Adrenal gland (tissue), 12 donors: ENCODE data around the gene TIMM44. TPM values are rescaled to one million over a fixed set of nuclear protein-coding genes. Genes with fewer than 3 reads are reported as not detected.
A peak's percentile ranks its signal among the peaks of the same experiment; 100 is the strongest.

Experiments
- DNase-seq, 7 donors: peaks; one replicate each; pipeline ENCODE4 v3.0.0-alpha.2; 2019 to 2020
- H3K27ac ChIP-seq, 5 donors: fragments of 200-600 bp; sonication (generic) in 4 of 5; 1 replicate in 3 of 5; 2 replicates in 2 of 5; pipeline versions ENCODE4 v1.5.1 to v1.8.0; 2016 to 2020; ENCODE audit warnings: mild to moderate bottlenecking in 1 of 5
- H3K27me3 ChIP-seq: fragments of 200-600 bp; 2 replicates; pipeline ENCODE4 v1.8.0; 2021
- H3K36me3 ChIP-seq, 2 donors: fragments of 200-600 bp; replicated peaks in 1 of 2; 1 replicate in 1 of 2; 2 replicates in 1 of 2; pipeline versions ENCODE4 v1.5.1 to v1.8.0; 2018 to 2022
- H3K4me1 ChIP-seq, 2 donors: fragments of 200-600 bp; replicated peaks in 1 of 2; 1 replicate in 1 of 2; 2 replicates in 1 of 2; pipeline versions ENCODE4 v1.5.1 to v1.8.0; 2018 to 2021
- H3K4me3 ChIP-seq, 4 donors: fragments of 200-600 bp; sonication (generic) in 3 of 4; one replicate each; pipeline ENCODE4 v1.5.1; 2016 to 2018
- H3K9me3 ChIP-seq, 3 donors: fragments of 200-600 bp; sonication (generic) in 1 of 3; replicated peaks in 1 of 3; 1 replicate in 2 of 3; 2 replicates in 1 of 3; pipeline versions ENCODE4 v1.5.1 to v1.8.0; 2016 to 2021
- CTCF ChIP-seq, 6 experiments: fragments of 450-650 bp in 4 of 6; fragments of 200-600 bp in 2 of 6; sonication (generic) in 1 of 6; IDR thresholded peaks; 1 replicate in 5 of 6; 2 replicates in 1 of 6; pipeline versions ENCODE4 v1.5.1 to v1.8.0; 2016 to 2021; ENCODE audit warnings: antibody characterized with exemption in 6 of 6, mild to moderate bottlenecking in 2 of 6, moderate library complexity in 1 of 6
- POLR2A ChIP-seq, 2 donors: fragments of 450-650 bp; IDR thresholded peaks; one replicate each; pipeline ENCODE4 v1.6.1; 2017; ENCODE audit warnings: antibody characterized with exemption in 2 of 2, mild to moderate bottlenecking in 2 of 2, moderate library complexity in 1 of 2
- WGBS, 4 donors: extraction: QIAGEN DNeasy Blood & Tissue Kit in 2 of 4; methylation state at CpG; one replicate each; pipeline versions ENCODE4 v1.1.5 to v1.1.7; 2013 to 2017; 5-methylcytosine and 5-hydroxymethylcytosine counted together
- intact Hi-C, 2 donors: fragments of 100-400 bp; cut with DNase I; formaldehyde crosslinking; loops; one replicate each; pipeline versions ENCODE4 v1.14.1 to v1.15.0; 2022 to 2023
- polyA plus RNA-seq, 3 donors: library from polyadenylated mRNA; stranded (reverse); fragments of 200-250 nt in 2 of 3; fragments of 350-450 nt in 1 of 3; fragmentation: Illumina TruSeq in 1 of 3; extraction: RNeasy Lipid Tissue Mini Kit (QIAGEN cat#74804) in 1 of 3; gene quantifications; one replicate each; pipeline ENCODE4 v1.2.3, GENCODE V29; 2013 to 2014
- total RNA-seq, 9 donors: library from RNA; depleted of rRNA in 4 of 9; stranded (reverse); fragments of >200 nt in 4 of 9; fragments of 120-200 nt in 1 of 9; fragmentation: NEBNext Ultra II Directional in 1 of 9; extraction: Animal tissue kit (Norgen Biotek cat#: 25700) in 1 of 9; gene quantifications; one replicate each; pipeline versions ENCODE4 v1.1.0 to v1.2.4, GENCODE V29; 2013 to 2023
- donor health status: healthy with polysubstance abuse.
- donor health status: Bipolar disorder and iron deficiency.
- donor health status: DM: yes; HTN: yes; CAD: no.
- donor health status: DM: no; HTN: no; CAD: no.
- donor health status: DM: no; HTN: no; CAD: no.
- donor health status: DM: yes; HTN: yes; CAD: no.

The TIMM44 gene
- total and polyA plus RNA-seq, 12 donors: 48.1 to 218 (median 60.8) TPM

- H3K4me1 ChIP-seq: peaks cover 20 to 44% of the 10 kb centered on the region in 2 donors
- TF ChIP-seq CTCF (IDR thresholded peaks at IDR 0.05) (no peak), POLR2A (IDR thresholded peaks at IDR 0.05) (no peak)
- no peak overlapping the region for H3K4me3 ChIP-seq
- H3K27ac ChIP-seq: no peak overlapping the region
- H3K27me3 ChIP-seq: no peaks in the 10 kb centered on the region
- WGBS, 4 donors: 82 to 89% (median 86%) methylated on average over 8 to 10 of the region's 10 CpGs
- no peaks in the 10 kb centered on the region for H3K9me3 ChIP-seq
- peak in 4 of 7 donors; percentile 25 to 63 (median 31) for DNase-seq
- peaks cover 0 to 13% of the 10 kb centered on the region in 2 donors for H3K36me3 ChIP-seq
- intact Hi-C loops: no loop called here
Measured at GRCh38 chr19:7905859-7906258, 37.6 kb downstream of the TIMM44 start.

- H3K9me3 ChIP-seq: no peaks in the 10 kb centered on the region
- 61 to 74% (median 68%) methylated on average over 5 to 10 of the region's 10 CpGs for WGBS, 4 donors
- TF ChIP-seq CTCF (IDR thresholded peaks at IDR 0.05) (no peak), POLR2A (IDR thresholded peaks at IDR 0.05) (no peak)
- DNase-seq: peak in 5 of 7 donors; percentile 34 to 57 (median 42)
- intact Hi-C loops: no loop called here
- no peaks in the 10 kb centered on the region for H3K27me3 ChIP-seq
- H3K36me3 ChIP-seq: peaks cover 0 to 7% of the 10 kb centered on the region in 2 donors
- H3K4me3 ChIP-seq: peak overlapping the region in 1 of 4 donors; percentile 94
- H3K27ac ChIP-seq: no peak overlapping the region
- H3K4me1 ChIP-seq: peaks cover 20 to 44% of the 10 kb centered on the region in 2 donors
Measured at GRCh38 chr19:7905268-7905667, 38.2 kb downstream of the TIMM44 start.

GRCh38 chr19:7904074-7905020, 39.1 kb downstream of the TIMM44 start:
- H3K36me3 ChIP-seq: no peaks in the 10 kb centered on the region
- WGBS, 4 donors: 9 to 48% (median 22%) methylated on average over 14 to 63 of the region's 68 CpGs
- peak; percentile 50 to 79 (median 66) for DNase-seq
- no peaks in the 10 kb centered on the region for H3K27me3 ChIP-seq
- no peaks in the 10 kb centered on the region for H3K9me3 ChIP-seq
- no peak for TF ChIP-seq POLR2A (IDR thresholded peaks at IDR 0.05)
- no peak for TF ChIP-seq CTCF (IDR thresholded peaks at IDR 0.05)
- peak overlapping the region; percentile 33 to 94 (median 75) for H3K4me3 ChIP-seq
- H3K27ac ChIP-seq: peak overlapping the region in 4 of 5 donors; percentile 49 to 92 (median 86)
- intact Hi-C loops: loop anchor here in 1 of 2 donors (5.0 kb wide), 1 partner anchor 42 kb away; no protein-coding TSS in a partner anchor
- H3K4me1 ChIP-seq: peaks cover 20 to 44% of the 10 kb centered on the region in 2 donors
